ENCODE results near the gene UBE2G1. TPM values are rescaled to one million over a fixed set of nuclear protein-coding genes. Genes with fewer than 3 reads are reported as not detected.

Gene UBE2G1
- total RNA-seq, 3 donors from 2014 or later (not counting 1 experiment from before 2014, with no cell fraction given): 58.2 to 76.4 (median 64.7) TPM

DNA sequence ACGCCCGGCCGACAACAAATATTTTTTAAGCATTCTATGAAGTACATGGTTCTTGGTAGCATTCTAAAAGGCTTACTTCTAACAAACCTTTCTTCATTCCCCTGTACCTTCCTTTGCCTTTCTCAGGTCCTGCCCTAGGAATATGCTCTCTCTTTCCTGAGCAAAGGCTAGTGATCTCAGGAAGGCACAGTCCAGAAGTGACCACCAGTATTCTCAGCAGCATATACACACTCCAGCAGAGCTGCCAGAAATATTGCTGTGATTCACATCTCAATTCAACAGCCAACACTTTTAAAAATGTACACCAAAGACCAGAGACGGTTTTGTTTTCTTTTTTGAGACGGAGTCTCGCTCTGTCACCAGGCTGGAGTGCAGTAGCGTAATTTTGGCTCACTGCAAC is 61.3 kb downstream of the UBE2G1 start:
- intact Hi-C loops (cut with micrococcal nuclease): no loop called here
- H3K4me3 Mint-ChIP-seq: no peak overlapping the region
- no peak for DNase-seq
- TF ChIP-seq, protein P1, sequence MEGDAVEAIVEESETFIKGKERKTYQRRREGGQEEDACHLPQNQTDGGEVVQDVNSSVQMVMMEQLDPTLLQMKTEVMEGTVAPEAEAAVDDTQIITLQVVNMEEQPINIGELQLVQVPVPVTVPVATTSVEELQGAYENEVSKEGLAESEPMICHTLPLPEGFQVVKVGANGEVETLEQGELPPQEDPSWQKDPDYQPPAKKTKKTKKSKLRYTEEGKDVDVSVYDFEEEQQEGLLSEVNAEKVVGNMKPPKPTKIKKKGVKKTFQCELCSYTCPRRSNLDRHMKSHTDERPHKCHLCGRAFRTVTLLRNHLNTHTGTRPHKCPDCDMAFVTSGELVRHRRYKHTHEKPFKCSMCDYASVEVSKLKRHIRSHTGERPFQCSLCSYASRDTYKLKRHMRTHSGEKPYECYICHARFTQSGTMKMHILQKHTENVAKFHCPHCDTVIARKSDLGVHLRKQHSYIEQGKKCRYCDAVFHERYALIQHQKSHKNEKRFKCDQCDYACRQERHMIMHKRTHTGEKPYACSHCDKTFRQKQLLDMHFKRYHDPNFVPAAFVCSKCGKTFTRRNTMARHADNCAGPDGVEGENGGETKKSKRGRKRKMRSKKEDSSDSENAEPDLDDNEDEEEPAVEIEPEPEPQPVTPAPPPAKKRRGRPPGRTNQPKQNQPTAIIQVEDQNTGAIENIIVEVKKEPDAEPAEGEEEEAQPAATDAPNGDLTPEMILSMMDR (IDR thresholded peaks at IDR 0.05): no peak
- no peak for ATAC-seq
- Histone ChIP-seq H3K36me3 (ENCODE audit: control insufficient read depth, insufficient read depth, low read length) (peaks cover 13% of the 10 kb centered on the region), H3K9me3 (ENCODE audit: control insufficient read depth, insufficient read depth, low read length) (no peaks in the 10 kb centered on the region), H3K4me3 (ENCODE audit: low read length) (no peak overlapping the region), H3K4me1 (ENCODE audit: control insufficient read depth, insufficient read depth, low read length) (peaks cover 4% of the 10 kb centered on the region), H3K27ac (ENCODE audit: low read length) (no peak overlapping the region), H3K27me3 (ENCODE audit: control insufficient read depth, insufficient read depth, low read length) (no peaks in the 10 kb centered on the region)
- peaks cover 24 to 30% of the 10 kb centered on the region in 2 donors for H3K4me1 Mint-ChIP-seq
- H3K9me3 Mint-ChIP-seq: no peaks in the 10 kb centered on the region
- no peaks in the 10 kb centered on the region for H3K27me3 Mint-ChIP-seq (ENCODE audit: low read depth in 2 of 2)
- no peaks in the 10 kb centered on the region for H3K36me3 Mint-ChIP-seq
- 97% methylated on average over 7 of the region's 7 CpGs for WGBS (ENCODE audit: insufficient coverage)
- H3K27ac Mint-ChIP-seq: no peak overlapping the region

DNA sequence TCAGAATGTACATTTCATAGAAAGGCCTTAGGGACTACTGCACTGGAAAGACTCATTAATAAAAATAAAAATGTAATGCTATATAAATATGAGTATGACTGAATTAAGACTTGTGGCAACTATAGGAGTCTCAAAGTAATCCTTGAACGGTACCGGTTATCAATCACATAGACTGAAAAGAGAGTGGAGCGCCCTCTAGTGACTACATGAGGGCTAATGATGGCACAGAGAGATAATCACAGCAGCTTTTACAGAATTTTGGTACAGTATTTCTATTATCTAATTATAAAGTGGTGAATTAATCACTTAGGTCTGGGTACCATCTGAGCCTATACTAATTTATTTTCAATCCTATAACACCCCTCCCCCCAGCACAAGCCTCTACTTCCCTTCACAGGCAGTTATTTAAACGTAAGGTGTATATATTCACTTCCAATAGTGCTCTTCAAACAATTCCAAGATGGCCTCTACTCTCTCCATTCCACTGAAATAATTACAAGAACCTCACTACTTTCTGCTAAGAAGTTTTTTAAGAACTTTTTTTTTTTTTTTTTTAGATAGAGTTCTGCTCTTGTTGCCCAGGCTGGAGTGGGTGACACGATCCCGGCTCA is 62.0 kb downstream of the UBE2G1 start:
- ATAC-seq: peak; percentile 75 to 82 (median 79)
- Histone ChIP-seq H3K27me3 (ENCODE audit: control insufficient read depth, insufficient read depth, low read length) (no peaks in the 10 kb centered on the region), H3K27ac (ENCODE audit: low read length) (no peak overlapping the region), H3K4me1 (ENCODE audit: control insufficient read depth, insufficient read depth, low read length) (peaks cover 4% of the 10 kb centered on the region), H3K9me3 (ENCODE audit: control insufficient read depth, insufficient read depth, low read length) (no peaks in the 10 kb centered on the region), H3K4me3 (ENCODE audit: low read length) (no peak overlapping the region), H3K36me3 (ENCODE audit: control insufficient read depth, insufficient read depth, low read length) (peaks cover 13% of the 10 kb centered on the region)
- H3K27ac Mint-ChIP-seq: no peak overlapping the region
- intact Hi-C loops (cut with micrococcal nuclease): loop anchor here (1.0 kb wide), 2 partner anchors 89 to 109 kb away; no protein-coding TSS in a partner anchor
- peaks cover 17 to 23% of the 10 kb centered on the region in 2 donors for H3K4me1 Mint-ChIP-seq
- no peaks in the 10 kb centered on the region for H3K36me3 Mint-ChIP-seq
- H3K4me3 Mint-ChIP-seq: no peak overlapping the region
- TF ChIP-seq, protein P1 (IDR thresholded peaks at IDR 0.05): peak; percentile 89
- H3K27me3 Mint-ChIP-seq (ENCODE audit: low read depth in 2 of 2): no peaks in the 10 kb centered on the region
- H3K9me3 Mint-ChIP-seq: no peaks in the 10 kb centered on the region
- WGBS (ENCODE audit: insufficient coverage): 59% methylated on average over 6 of the region's 6 CpGs
- DNase-seq: peak in 1 of 2 donors; percentile 83

DNA sequence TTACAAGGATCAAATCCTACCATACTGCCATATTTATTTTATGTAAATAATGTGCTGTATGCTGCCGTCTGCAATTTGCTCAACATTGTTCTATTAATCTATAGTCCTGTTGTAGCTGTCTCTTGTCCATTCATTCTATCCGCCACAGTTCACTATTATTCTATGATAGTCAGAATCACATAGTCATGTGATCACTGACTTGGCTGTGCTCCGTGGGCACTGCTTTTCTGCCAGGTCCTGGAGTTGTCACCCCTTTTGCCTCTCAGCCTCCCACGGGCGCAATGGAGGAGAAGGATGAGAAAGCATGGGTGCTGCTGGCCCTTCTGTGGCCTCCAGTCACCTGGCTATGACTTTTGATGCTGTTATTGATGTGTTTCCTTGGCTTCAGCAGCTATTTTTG is 65.4 kb downstream of the UBE2G1 start:
- intact Hi-C loops (cut with micrococcal nuclease): no loop called here
- H3K36me3 Mint-ChIP-seq: no peaks in the 10 kb centered on the region

More for the DNA sequence above, 65.4 kb downstream of the UBE2G1 start:
- TF ChIP-seq, protein P1 (IDR thresholded peaks at IDR 0.05): no peak
- 99% methylated on average over 4 of the region's 5 CpGs for WGBS (ENCODE audit: insufficient coverage)
- no peak for ATAC-seq
- no peaks in the 10 kb centered on the region for H3K27me3 Mint-ChIP-seq (ENCODE audit: low read depth in 2 of 2)
- no peak overlapping the region for H3K4me3 Mint-ChIP-seq
- H3K36me3 ChIP-seq (ENCODE audit: control insufficient read depth, insufficient read depth, low read length): peaks cover 8% of the 10 kb centered on the region
- no peak overlapping the region for H3K4me3 ChIP-seq (ENCODE audit: low read length)
- H3K27me3 ChIP-seq (ENCODE audit: control insufficient read depth, insufficient read depth, low read length): no peaks in the 10 kb centered on the region
- no peak overlapping the region for H3K27ac Mint-ChIP-seq
- H3K27ac ChIP-seq (ENCODE audit: low read length): no peak overlapping the region
- H3K9me3 ChIP-seq (ENCODE audit: control insufficient read depth, insufficient read depth, low read length): no peaks in the 10 kb centered on the region
- no peaks in the 10 kb centered on the region for H3K9me3 Mint-ChIP-seq
- DNase-seq: no peak
- peaks cover 13 to 23% of the 10 kb centered on the region in 2 donors for H3K4me1 Mint-ChIP-seq
- H3K4me1 ChIP-seq (ENCODE audit: control insufficient read depth, insufficient read depth, low read length): no peaks in the 10 kb centered on the region

Measured in natural killer cell (primary cell).